Thymus (tissue), 14 donors: ENCODE data around the gene FAM236D. TPM values are rescaled to one million over a fixed set of nuclear protein-coding genes. Genes with fewer than 3 reads are reported as not detected.
"Not testable (repeated sequence)": the region's sequence is repeated elsewhere in the genome, so short reads cannot be mapped to it uniquely, and the experiment has no call there.

ENCODE experiments used
- DNase-seq, 9 donors: peaks; one replicate each; pipeline ENCODE4 v3.0.0-alpha.2; 2013; ENCODE audit warnings: low spot score in 9 of 9, low read depth in 6 of 9, missing footprints in 1 of 9
- H3K27ac ChIP-seq, 2 donors: one replicate each; pipeline ENCODE4 v1.5.1; 2013; ENCODE audit warnings: control low read depth in 1 of 2, low read depth in 1 of 2, low read length in 1 of 2, mild to moderate bottlenecking in 1 of 2, moderate library complexity in 1 of 2
- H3K27me3 ChIP-seq, 2 donors: one replicate each; pipeline ENCODE4 v1.5.1; 2013; ENCODE audit warnings: low read length in 1 of 2; ENCODE audit not compliant: control insufficient read depth in 2 of 2, insufficient read depth in 1 of 2
- H3K36me3 ChIP-seq, 2 donors: one replicate each; pipeline ENCODE4 v1.5.1; 2013; ENCODE audit warnings: low read length in 1 of 2, mild to moderate bottlenecking in 1 of 2, moderate library complexity in 1 of 2; ENCODE audit not compliant: control insufficient read depth in 2 of 2, insufficient read depth in 2 of 2
- H3K4me1 ChIP-seq, 2 donors: one replicate each; pipeline ENCODE4 v1.5.1; 2013; ENCODE audit warnings: low read length in 2 of 2; ENCODE audit not compliant: control insufficient read depth in 2 of 2, insufficient read depth in 2 of 2
- H3K4me3 ChIP-seq, 2 donors: one replicate each; pipeline ENCODE4 v1.5.1; 2013; ENCODE audit warnings: low read length in 2 of 2, control low read depth in 1 of 2, mild to moderate bottlenecking in 1 of 2
- H3K9me3 ChIP-seq, 2 donors: one replicate each; pipeline ENCODE4 v1.5.1; 2013; ENCODE audit warnings: low read length in 1 of 2, mild to moderate bottlenecking in 1 of 2; ENCODE audit not compliant: control insufficient read depth in 2 of 2, insufficient read depth in 1 of 2
- WGBS: extraction: QIAGEN DNeasy Blood & Tissue Kit; methylation state at CpG from one replicate; pipeline ENCODE4 v1.1.7; 2013; 5-methylcytosine and 5-hydroxymethylcytosine counted together
- long read RNA-seq, 10 donors: transcript quantifications; one replicate each; lab custom pipeline, GENCODE V29; 2026
- polyA plus RNA-seq: library from polyadenylated mRNA; stranded (reverse); fragments of 200-250 nt; gene quantifications from one replicate; pipeline ENCODE4 v1.2.3, GENCODE V29; 2013
- total RNA-seq: library from RNA; stranded (reverse); fragments of 120-200 nt; gene quantifications from one replicate; pipeline ENCODE4 v1.2.4, GENCODE V29; 2013
- donor health status: healthy.

FAM236D gene
- total RNA-seq = not detected
- polyA plus RNA-seq = not detected
- long read RNA-seq, donor 1 = 0 reads
- long read RNA-seq, donor 2 = 0 reads
- long read RNA-seq, donor 3 = 0 reads
- long read RNA-seq, donor 4 = 0 reads
- long read RNA-seq, donor 5 = 0 reads
- long read RNA-seq, donor 6 = 0 reads
- long read RNA-seq, donor 7 = 0 reads
- long read RNA-seq, donor 8 = 0 reads
- long read RNA-seq, donor 9 = 0 reads
- long read RNA-seq, donor 10 = 0 reads

GRCh38 chrX:72808110-72808509, at the start of gene FAM236D:
Gene FAM236D (minus strand): TSS chrX:72808210. CDS start chrX:72808110, 100 bp downstream.
- DNase-seq, H3K27ac ChIP-seq, H3K9me3 ChIP-seq: not testable (repeated sequence)

GRCh38 chrX:72837532-72837931, 29.5 kb upstream of the FAM236D start:
- H3K9me3 ChIP-seq, H3K4me3 ChIP-seq, H3K4me1 ChIP-seq, DNase-seq, H3K27ac ChIP-seq, H3K36me3 ChIP-seq, H3K27me3 ChIP-seq: not testable (repeated sequence)
- WGBS = no CpG with 5 or more reads among the region's 2 CpGs

More at GRCh38 chrX:72808110-72808509, at the start of gene FAM236D:
- H3K4me1 ChIP-seq, H3K4me3 ChIP-seq, H3K36me3 ChIP-seq, H3K27me3 ChIP-seq: not testable (repeated sequence)
- WGBS = no CpG with 5 or more reads among the region's 13 CpGs

DNA sequence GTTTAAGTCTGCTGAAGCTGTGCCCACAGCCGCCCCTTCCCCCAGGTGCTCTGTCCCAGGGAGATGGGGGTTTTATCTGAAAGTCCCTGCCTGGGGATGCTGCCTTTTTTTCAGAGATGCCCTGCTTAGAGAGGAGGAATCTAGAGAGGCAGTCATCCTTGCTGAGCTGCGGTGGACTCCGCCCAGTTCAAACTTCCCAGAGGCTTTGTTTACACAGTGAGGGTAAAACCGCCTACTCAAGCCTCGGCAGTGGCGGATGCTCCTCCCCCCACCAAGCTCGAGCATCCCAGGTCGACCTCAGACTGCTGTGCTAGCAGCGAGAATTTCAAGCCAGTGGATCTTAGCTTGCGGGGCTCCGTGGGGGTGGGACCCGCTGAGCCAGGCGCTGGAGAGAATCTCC, 22.7 kb upstream of the FAM236D start:
- H3K9me3 ChIP-seq, H3K27ac ChIP-seq, H3K4me1 ChIP-seq, DNase-seq, H3K27me3 ChIP-seq, H3K36me3 ChIP-seq, H3K4me3 ChIP-seq: not testable (repeated sequence)
- no CpG with 5 or more reads among the region's 13 CpGs for WGBS

GRCh38 chrX:72790390-72790789, 17.6 kb downstream of the FAM236D start:
- not testable (repeated sequence) for H3K4me1 ChIP-seq, H3K9me3 ChIP-seq, H3K27ac ChIP-seq, H3K4me3 ChIP-seq, DNase-seq, H3K27me3 ChIP-seq, H3K36me3 ChIP-seq
- WGBS = 95% methylated on average over 1 of the region's 3 CpGs

DNA sequence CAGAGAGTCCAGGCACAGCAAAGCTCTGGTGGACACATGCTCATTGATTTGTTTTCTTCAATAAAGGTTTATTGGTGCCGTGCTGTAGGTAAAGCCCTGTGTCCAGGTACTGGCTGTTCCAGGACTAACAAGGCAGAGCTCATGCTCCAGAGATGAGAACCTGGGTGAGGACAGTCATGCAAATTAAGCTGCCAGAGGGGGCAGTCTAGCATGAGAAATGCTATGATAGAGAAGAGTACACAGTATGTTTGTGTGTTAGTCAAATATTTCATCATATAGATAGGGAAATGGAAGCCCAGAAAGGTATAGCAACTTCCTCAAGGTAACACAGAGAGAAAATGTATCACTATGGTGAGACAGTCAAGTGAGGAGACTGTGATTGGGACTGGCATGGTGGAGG, 19.9 kb downstream of the FAM236D start:
- H3K4me3 ChIP-seq, DNase-seq, H3K4me1 ChIP-seq, H3K9me3 ChIP-seq, H3K27ac ChIP-seq, H3K36me3 ChIP-seq, H3K27me3 ChIP-seq: not testable (repeated sequence)
- WGBS = no CpG with 5 or more reads among the region's 1 CpG

GRCh38 chrX:72783964-72784363, 24.0 kb downstream of the FAM236D start:
- not testable (repeated sequence) for DNase-seq, H3K27ac ChIP-seq, H3K9me3 ChIP-seq, H3K4me3 ChIP-seq, H3K27me3 ChIP-seq, H3K36me3 ChIP-seq, H3K4me1 ChIP-seq
- no CpG with 5 or more reads among the region's 6 CpGs for WGBS

GRCh38 chrX:72783365-72783936, 24.6 kb downstream of the FAM236D start:
- DNase-seq, H3K27me3 ChIP-seq, H3K27ac ChIP-seq, H3K4me3 ChIP-seq, H3K4me1 ChIP-seq, H3K36me3 ChIP-seq, H3K9me3 ChIP-seq: not testable (repeated sequence)
- no CpG with 5 or more reads among the region's 8 CpGs for WGBS

DNA sequence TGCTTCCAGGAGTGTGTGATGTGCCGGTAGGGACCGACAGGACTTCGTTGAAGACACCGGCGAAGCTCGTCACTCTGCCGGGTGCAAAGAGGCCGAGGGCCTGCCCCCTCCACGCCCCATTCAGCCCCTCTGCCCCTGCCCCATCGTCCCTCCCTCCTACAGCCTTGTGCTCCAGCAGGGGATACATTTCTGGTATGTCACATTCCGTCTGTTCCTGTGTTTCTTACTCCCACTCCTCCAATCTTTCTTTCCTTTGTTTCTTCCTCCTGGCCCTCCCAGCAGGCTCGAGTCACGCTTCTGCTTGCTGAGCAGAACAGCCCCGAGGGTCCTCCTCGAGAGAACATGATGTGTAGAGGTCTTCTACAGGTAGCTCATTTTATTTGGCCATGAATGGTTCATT, 25.4 kb downstream of the FAM236D start, which contains the start of gene FAM236B:
TSS of gene FAM236B (minus strand) at position 101 of the 400 bp plus-strand sequence. CDS start at position 1, 100 bp downstream.
- no CpG with 5 or more reads among the region's 15 CpGs for WGBS
- H3K4me3 ChIP-seq, DNase-seq, H3K27ac ChIP-seq, H3K9me3 ChIP-seq, H3K36me3 ChIP-seq, H3K27me3 ChIP-seq, H3K4me1 ChIP-seq: not testable (repeated sequence)

DNA sequence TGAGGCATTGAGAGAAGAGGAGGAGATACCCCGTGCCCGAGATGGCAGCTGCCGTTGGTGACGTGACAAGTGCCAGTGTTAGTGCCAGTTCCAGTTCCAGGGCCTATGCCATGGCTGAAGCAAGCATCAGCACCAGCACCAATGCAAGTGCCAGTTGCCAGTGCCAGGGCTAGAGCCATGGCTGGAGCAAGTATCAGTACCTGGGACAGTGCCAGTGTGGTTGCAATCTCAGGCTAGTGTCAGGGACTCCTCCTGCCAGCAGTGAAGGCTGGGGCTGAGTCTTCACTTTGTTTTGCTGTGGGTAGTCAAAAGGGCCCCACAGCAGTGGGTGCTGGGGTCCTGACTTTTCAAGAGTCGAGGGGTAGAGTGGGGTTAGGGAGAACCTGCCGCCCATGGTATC, 29.9 kb downstream of the FAM236D start:
- H3K9me3 ChIP-seq, H3K4me3 ChIP-seq, H3K27ac ChIP-seq, H3K4me1 ChIP-seq, H3K27me3 ChIP-seq, H3K36me3 ChIP-seq, DNase-seq: not testable (repeated sequence)
- WGBS = no CpG with 5 or more reads among the region's 6 CpGs
